H1 (cell line): ENCODE data around the gene NAA50. TPM values are rescaled to one million over a fixed set of nuclear protein-coding genes. Genes with fewer than 3 reads are reported as not detected.

Source experiments
- BCL11A ChIP-seq, 2 experiments: IDR thresholded peaks; one replicate each; pipeline ENCODE4 v1.6.1; 2011; ENCODE audit warnings: low read depth in 2 of 2, low read length in 2 of 2, mild to moderate bottlenecking in 2 of 2
- EP300 ChIP-seq, 2 experiments: IDR thresholded peaks; 1 replicate in 1 of 2; 2 replicates in 1 of 2; pipeline ENCODE4 v1.6.1; 2011 to 2012; ENCODE audit warnings: low read depth in 2 of 2, low read length in 2 of 2, mild to moderate bottlenecking in 2 of 2, borderline replicate concordance in 1 of 2, inconsistent platforms in 1 of 2, moderate library complexity in 1 of 2
- FOSL1 ChIP-seq: IDR thresholded peaks from 2 replicates; pipeline ENCODE4 v1.6.1; 2011; ENCODE audit warnings: mild to moderate bottlenecking, low read depth, low read length, moderate library complexity; ENCODE audit not compliant: insufficient read depth
- polyA plus RNA-seq, 7 experiments: library from polyadenylated mRNA; depleted of rRNA in 3 of 7; stranded (reverse) in 5 of 7; unstranded in 2 of 7; fragments of >200 nt in 5 of 7; fragments of 200-250 nt in 2 of 7; gene quantifications; 1 replicate in 5 of 7; 2 replicates in 1 of 7; 4 replicates in 1 of 7; pipeline versions ENCODE4 v1.2.1 to v1.2.3, GENCODE V29; 2011 to 2013; ENCODE audit warnings: missing spikeins in 2 of 7, mixed read lengths in 2 of 7
- total RNA-seq: library from RNA; stranded (reverse); fragmentation: NEBNext Ultra II Directional; extraction: Animal tissue kit (Norgen Biotek cat#: 25700); gene quantifications from 2 replicates; pipeline ENCODE4 v1.2.1, GENCODE V29; 2021

Gene NAA50
- total and polyA plus RNA-seq, 2 of the 8 experiments (the other 6 are each of a cell fraction or from before 2014, with no cell fraction given), result 46.6 to 231 TPM

GRCh38 chr3:113775516-113775915 lies 29.5 kb upstream of the NAA50 start (continued):
- no peak for TF ChIP-seq FOSL1
- no peak for TF ChIP-seq EP300 (IDR thresholded peaks at IDR 0.05; ENCODE audit: borderline replicate concordance in 1 of 2, low read depth in 2 of 2, low read length in 2 of 2)
- no peak for TF ChIP-seq BCL11A (IDR thresholded peaks at IDR 0.05; ENCODE audit: low read depth in 2 of 2, low read length in 2 of 2)
- TF ChIP-seq, all 59 proteins: peak for 0
